GM19240 (cell line): ENCODE results near the gene ABI3BP.

Source experiments
- DNase-seq: peaks from one replicate; pipeline ENCODE4 v3.0.0; 2011; ENCODE audit warnings: low spot score; ENCODE audit not compliant: insufficient read length

ABI3BP gene

DNA sequence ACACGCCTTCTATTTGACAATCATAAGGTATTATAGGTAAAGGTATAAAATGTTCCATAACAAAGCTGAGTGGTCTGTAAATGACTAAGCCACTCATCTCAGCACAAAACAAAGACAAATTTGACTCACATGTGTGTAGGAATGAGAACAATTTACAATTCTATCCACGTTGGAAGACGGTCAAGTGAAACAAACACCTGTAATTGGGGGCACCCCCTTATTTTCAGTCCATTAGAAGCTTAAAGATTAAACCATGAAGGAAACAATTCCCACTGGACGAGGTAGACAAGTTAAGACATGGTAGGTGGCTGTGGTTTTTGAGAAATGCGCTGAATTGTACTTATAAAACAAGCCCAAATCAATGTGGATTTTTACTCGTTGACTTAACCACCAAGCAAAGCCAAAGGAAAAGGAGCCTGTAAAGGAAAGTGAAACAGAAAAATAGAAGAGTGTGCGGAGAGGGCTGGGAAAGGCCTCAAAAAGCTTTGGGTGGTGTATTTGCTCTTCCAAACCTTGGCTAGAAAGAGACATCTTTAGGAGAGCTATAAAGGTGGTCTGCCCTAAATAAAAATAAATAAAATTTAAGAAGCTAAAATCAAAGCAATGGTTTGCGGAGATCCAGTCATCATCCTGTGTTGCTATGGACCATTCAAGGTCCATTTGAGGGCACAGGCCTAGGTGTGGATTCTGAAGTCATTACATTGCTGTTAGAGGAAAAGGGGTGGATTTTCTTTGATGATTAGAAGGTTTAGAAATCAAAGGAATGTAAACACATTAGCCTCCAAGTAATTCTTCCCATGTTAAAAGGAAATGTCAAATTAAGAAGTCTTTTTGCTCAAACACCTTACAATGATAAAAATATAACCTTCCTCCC lies 148.9 kb downstream of the ABI3BP start:
- no peak for DNase-seq

DNA sequence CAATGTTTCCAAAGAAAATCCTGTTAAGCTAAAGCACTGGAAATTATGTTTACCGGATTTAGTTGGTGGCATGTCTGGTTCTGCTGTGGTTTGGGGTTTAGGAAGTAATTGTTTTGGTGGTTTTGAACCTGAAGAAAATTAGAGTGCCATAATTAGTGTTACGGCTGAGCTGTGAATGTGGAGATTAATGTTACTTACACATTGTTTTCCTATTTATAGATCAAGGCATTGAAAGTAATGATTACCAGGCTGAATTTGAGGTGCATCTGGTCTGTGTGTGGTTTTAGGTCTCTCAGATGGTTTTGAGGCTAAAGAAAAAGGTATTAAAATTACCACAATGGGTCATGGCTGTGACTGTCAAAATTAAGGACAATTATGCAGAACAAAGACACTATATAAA lies 155.1 kb downstream of the ABI3BP start:
- no peak for DNase-seq

DNA sequence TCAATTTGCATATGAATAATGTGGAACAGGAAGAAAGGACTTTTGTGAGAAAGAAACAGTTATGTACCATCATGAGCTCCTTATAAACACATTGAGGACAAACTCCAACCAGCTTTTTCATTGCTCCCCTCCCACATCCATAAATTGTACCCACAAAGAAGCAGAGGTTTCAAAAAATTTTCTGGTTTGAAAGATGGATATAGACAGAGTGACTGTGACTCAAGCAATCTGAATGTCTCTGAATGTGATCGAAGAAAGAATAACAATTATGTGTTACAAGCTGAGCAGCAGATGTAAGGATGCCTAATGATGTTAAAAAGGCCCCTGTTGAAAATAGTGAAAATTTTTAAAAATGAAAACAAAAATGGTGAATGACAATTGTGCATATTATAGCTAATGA lies 156.6 kb downstream of the ABI3BP start:
- DNase-seq, result no peak

DNA sequence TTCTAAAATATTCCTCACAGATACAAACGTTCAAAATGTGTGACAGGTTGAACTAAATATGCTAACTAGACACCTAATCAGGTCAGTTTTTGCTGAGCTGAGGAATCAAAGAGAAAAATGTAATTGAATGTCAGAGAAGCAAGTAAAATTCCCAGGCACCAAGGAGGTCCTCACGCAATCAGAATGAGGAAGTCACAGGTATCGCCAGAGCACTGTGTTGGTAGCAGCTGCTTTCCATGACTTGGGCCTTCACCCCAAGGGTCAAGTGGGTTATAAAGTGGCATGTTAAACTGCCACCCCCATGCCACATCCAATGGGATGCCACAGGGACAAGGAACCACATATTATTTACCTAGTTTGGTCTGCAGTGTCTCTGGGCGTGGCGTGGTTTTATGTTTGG lies 158.9 kb downstream of the ABI3BP start:
- DNase-seq, result no peak

DNA sequence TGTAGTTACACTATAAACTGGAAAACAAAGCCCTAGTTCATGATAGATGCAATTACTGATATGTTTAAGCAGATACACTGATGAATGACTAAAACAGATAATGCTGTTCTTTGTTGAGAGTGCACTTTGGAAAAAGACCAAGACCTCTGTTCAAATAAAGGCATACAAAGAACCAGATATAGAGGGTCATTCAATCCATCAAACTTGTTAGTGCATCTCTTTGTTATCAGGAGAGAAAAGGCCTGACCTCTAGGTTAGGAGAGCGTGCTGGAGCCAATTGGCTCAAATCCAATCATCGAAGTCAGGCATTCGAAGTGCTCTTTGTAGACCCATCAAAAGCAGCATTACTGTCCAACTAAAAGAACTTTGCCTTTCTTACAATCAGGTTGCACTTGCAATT lies 159.7 kb downstream of the ABI3BP start:
- DNase-seq, result no peak

DNA sequence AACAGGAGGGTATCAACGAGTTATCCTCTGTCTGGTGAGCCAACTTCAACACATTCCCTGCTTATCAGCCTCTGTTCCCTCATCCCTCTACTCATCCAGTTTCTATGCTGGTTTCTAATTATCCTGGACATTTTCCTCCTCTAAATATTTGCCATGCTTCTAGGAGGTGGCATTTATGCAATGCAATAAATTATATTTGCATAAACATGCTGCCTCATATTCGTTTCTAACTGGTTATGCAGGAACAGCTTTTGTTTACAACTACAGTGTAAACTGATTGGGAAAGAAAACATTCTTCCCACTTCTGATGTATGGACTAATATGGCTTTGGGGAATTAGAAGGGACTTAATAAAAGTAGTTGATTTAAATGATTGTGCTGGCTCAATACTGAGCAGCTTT lies 161.6 kb downstream of the ABI3BP start:
- DNase-seq, result no peak

DNA sequence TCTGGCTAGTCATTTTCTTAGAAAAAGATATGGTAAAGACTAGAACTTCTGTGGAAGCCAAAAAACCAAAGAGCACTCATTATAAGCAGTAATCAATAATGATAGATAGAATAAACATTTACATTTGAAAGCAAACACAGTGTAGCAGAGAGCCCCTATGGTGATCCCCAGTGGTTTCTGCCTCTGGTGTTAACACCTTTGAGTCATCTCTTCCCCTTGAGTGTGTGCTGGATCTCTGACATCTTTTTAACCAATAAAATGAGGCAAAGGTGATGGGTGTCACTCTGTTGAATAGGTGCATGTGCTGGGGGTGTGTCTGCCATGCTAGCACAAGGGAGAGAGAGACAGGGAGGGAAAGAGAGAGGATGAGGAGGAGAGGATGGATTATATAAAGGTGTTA lies 162.3 kb downstream of the ABI3BP start:
- no peak for DNase-seq

DNA sequence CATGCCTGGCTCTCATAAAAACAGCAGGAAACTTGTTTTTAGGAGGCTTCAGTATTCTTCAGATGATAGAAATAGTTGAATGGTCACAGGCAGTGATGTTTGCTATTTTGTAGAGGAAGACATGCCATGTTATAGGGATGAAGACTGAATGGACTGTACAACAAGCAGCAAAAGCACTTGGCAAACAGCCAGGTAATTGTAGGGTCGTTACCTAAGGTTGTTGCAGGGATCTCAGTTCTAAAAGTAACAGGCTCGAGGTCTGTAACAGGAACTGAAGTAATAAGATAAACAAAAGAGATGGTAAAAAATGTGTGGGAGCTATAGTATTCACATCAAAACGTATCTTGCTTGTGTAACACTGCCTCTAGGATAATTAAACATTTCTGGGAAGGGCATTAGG lies 167.6 kb downstream of the ABI3BP start:
- DNase-seq, result no peak

DNA sequence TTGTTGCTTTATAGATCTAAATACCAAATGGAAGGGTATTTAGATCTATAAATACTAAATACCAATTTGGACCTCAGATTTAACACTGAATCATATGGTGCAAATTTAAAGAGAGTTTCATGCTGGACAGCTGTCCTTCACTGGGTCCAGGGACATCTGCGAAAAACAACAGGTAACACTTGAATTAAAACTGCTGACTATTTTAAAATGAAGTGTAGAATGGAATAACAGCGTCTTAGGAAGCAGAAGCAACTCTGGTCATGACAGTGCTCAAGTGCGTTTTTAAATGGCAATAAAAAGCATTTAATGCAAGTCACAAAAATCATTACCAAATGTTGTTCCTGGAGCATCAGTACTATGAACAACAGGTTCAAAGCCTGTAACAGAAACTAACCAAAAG lies 177.6 kb downstream of the ABI3BP start:
- no peak for DNase-seq

DNA sequence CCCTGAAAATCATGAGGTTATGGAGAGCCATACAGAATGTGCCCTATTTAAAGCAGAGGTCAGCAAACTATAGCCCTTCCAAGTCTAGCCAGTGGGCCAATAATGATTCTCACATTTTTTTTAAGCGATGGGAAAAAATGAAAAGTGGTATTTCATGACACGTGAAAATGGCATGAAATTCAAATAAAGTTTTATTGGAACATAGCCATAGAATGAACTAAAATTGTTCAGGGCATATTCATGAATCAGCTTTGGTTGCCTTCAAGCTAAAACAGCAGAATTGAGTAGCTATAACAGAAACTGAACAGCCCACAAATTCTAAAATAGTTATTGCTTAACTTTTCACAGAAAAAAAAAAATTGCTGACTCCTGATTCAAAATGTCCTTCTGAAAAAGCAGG lies 179.4 kb downstream of the ABI3BP start:
- DNase-seq, result no peak

DNA sequence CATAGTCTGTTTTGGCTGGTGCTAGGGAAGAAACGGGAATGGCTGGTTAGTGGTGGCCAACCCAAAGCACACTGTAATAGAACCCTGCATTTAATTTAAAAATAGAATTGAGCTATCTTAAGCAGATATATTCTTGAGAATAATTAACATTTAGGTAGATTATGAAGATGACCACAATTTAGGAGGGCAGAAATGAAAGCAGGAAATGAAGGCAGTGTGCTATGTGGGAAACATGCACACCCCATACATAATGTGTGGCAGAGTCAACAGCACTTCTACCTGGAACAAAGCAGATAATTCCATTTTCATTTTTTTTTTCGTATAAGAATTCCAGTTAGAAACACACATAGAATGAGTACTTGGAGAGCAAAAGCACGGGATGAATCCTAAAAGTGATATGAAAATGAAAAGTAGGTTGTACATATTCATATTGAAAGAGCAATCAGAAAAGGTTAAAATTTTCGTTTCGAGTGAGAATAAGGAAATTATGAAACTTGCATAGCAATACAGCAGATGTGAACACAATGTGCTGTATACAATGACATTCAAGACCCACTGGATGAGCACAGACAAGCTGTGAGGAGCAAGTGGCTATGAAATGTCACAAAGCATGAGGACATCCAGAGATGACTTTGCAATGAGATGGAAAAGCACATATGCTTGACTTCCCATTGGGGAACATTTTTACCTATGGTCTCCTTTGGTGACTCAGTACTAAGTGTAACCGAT lies 181.3 kb downstream of the ABI3BP start:
- no peak for DNase-seq

DNA sequence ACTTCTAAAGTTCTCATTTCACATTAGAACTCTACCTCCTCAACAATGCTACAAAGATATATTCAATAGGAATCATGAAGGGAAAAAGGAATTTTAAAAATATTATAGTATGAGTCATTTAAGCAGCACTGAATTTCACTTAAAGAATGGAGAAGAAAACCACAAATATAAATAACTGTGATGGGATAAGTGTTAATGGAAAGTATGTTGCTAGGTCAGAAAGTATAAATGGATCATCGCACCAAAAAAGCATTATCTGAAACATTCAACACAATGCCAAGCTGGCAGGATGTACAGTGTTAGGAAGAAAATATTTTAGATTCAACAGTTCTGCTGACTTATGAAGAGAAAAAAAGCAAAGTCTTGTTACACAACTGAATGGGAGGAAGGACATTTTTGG lies 182.6 kb downstream of the ABI3BP start:
- no peak for DNase-seq

DNA sequence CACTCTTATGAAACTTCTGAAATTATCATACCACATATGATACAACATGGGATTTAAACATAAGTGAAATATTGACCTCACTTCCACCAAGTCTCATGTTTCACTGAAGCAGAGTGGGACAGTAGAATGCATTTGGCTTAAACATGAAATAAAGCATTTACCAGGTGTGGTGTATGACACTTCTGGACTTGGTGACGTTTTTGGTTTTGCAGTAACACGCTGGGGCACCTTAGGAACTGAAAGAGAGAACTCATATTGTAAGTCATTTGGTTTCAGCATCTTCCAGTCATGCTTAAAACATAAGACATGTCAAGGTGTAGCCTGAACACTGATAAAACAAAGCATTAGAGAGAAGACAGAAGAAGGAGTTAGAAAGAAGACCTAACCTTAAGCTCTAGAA lies 188.6 kb downstream of the ABI3BP start:
- DNase-seq, result no peak

DNA sequence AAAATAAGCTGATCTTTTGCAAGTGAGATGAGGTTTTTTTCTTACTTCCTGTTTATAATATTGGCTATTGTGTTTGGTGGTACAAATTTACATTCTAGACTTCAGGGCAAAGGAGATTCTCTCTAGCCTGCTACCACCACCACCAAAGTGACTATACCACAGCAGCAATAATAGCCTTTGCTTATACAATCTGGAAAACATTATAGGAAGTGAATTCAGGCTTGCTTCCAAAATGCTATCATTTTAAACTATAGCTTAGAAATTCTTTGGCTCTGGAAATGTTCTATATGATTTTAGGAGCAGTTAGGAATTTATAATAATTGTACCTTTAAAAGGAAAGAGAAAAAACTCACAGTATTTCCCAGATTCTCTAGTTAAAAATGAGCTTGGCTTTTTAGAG lies 189.5 kb downstream of the ABI3BP start:
- DNase-seq, result no peak

DNA sequence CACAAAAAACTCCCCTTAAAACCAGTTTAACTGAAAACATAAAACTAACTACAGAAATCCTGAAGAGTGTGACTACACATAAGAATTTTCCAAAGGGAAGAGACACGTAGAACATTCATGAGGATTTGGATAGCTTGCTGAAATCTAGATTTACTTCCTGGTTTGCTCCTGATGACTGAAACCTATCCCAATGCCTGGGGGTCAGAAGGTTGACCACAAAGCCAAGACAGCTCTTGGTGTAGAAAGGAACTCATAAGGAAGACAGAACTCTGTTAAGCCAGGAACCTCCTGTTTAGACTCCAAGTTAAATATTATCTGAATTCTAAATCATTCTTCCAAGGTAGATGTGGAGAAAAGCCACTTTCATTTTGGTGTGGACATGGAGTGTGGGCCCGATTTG lies 191.1 kb downstream of the ABI3BP start:
- DNase-seq, result no peak

DNA sequence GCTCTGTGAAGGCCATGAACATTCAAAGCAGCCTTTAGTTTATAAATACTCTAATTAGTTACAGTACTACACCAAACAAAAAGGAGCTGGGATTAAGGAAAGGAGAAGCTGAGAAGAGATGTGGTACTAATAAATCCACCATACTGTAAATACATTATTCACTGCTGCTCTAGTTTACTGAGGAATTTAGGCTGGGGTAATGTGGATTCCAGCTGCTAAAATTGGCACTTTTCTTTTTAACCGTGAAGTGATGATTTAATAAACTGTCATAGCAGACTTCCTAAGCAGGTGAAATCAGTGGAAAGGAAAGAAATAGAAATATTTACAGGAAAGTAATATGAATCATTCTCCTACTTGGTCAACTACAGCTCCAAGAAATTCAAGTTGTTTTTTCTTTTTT lies 195.2 kb downstream of the ABI3BP start:
- no peak for DNase-seq

DNA sequence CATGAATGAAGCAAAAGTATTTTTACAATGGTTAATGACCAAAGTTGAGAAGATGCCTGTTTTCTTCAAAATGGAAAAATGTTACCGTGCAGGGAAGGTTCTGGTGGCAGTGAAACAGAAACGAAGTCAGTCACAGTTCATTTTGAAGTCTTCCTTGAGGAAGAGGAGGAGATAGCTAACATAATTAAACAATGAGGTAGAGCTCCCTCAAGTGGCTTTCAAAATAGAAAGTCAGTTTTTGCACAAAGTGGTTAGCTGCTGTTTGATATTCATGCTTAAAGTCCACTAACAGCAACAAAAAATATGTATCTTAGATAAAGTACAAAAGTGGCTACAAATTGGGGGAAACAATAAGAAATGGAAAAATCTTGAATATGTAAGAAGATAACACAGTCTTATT lies 196.7 kb downstream of the ABI3BP start:
- no peak for DNase-seq

DNA sequence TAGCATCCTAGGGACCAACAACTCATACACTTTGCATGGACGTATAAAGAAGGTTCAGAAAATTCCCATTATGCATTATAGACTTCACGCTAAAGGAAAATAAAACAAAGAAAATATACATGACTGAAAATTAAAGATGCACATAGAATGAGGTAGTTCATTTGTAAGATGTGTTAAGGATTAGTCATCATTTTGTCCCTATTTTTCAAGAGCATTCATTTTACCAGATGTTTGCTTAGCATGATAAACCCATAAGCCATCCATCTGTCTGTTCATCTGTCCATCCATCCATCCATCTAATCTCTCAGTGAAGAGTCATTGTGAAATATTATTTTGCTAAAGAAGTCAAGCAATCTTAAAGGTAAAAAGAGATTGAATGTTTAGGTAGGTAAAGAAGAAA lies 203.6 kb downstream of the ABI3BP start:
- no peak for DNase-seq

DNA sequence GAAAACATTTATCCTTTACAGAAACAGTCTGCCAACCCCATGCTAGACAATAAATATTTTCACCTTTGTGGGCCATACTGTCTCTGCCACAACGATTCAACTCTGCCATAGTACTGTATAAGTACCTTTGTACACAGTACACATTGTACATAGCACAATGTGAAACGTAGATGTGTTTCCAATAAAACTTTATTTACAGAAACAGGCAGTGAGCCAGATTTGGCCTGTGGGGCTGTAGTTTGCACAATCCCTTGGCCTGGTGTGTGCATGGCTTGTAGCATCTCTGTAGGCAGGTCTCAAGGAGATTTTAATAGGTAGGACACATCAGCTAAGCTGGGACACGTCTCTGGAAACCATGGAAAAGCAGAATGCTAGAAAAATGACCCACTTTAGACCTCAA lies 209.6 kb downstream of the ABI3BP start:
- DNase-seq, result no peak

DNA sequence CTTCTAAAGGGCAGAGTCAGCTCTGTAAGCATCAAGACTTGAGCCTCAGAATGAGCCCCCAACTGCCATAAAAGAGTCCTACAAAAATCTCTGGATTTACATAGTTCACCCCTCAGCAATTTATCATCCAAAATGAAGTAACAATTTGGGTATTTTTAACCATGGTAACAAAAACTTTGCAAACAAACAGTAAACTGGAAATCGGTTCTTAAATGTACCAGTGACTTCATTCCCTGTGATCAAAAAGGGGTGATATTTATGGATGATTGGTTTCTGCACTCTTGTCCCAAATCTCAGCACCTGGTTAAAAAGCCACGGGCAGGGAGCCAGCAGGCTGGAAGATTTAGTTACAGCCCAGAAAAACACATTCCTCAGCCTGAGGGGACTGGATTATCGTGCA lies 210.3 kb downstream of the ABI3BP start:
- DNase-seq, result no peak

DNA sequence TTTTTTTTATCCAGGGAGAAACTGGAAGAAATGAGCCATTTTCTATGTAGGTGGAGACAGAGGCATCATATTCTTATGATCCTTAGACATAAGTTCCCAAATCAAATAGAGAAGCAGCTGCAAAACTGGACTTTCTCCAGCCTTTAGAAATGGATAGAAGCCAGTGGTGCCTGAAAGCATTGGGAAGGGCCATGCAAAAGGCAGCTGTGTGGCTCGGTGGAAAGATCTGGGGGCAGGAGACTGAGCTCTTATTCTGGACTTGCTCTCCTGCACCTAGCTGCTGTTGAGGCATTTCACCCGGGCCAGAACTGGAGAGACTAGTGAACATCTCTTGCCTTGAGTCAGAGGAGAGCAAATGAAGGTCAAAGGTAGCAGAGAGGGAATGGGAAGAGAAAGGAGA lies 210.9 kb downstream of the ABI3BP start:
- DNase-seq, result no peak

DNA sequence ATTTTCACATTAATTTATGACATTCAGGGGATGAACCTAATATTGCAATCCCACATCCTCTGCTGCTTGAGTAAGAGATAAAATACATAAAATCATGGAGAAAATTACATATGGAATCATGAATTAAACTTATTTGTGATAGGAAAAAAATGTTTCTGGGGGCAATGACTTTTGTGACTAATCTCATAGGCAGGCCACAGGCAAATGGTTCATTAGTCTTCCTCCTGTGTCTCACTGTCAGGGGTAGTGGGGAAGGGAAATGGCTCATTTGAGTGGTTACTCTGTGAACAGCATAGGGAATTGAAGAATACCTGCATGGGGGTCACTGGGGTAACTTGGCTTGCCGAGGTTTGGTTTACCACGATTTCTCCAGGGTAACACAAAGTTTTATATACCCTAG lies 211.9 kb downstream of the ABI3BP start:
- DNase-seq, result no peak

DNA sequence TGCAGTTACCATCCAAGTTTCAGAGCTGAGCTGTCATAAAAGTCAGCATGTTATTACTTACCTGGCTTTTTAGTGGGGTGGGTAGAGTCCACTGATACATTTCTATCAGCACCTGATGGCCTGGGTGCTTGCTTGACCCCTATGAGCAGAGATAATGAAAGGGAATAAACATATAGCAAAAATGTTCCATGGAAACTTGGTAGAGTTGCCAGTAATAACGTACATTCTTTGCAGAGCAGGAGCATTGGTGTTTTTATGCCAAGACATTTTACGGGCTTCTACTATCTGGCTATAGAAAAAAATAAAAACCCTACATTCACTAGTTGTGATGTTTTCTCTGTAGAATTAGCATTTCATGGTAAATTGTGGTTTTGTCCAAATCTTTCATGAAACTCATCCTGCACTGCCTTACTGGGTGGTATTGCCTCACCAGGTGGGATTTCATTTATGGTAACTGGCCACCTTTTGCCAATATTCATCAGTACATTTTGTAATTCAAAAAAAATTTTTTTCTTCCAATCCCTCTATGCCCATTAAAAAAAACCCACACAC lies 213.1 kb downstream of the ABI3BP start:
- no peak for DNase-seq
